HFF-Myc (cell line): ENCODE measurements around the gene MYL5.
A peak's percentile ranks its signal among the peaks of the same experiment; 100 is the strongest.

ENCODE experiments used
- DNase-seq: peaks from one replicate; pipeline ENCODE4 v3.0.0-alpha.2; 2011; ENCODE audit warnings: low read depth; ENCODE audit errors: extremely low read depth
- H3K4me3 ChIP-seq: replicated peaks from 2 replicates; pipeline ENCODE4 v1.5.1; 2011; ENCODE audit warnings: low read depth, mild to moderate bottlenecking, control low read depth, low read length
- CTCF ChIP-seq: IDR thresholded peaks from 2 replicates; pipeline ENCODE4 v1.5.1; 2012; ENCODE audit warnings: mild to moderate bottlenecking, low read depth, low read length, control low read depth; ENCODE audit errors: missing control alignments

The MYL5 gene

GRCh38 chr4:676871-677235 is 2.5 kb downstream of the MYL5 start:
- DNase-seq, result no peak
- no peak overlapping the region for H3K4me3 ChIP-seq
- TF ChIP-seq CTCF, result no peak

GRCh38 chr4:677431-678293 is 3.3 kb downstream of the MYL5 start:
- no peak for TF ChIP-seq CTCF
- no peak for DNase-seq
- no peak overlapping the region for H3K4me3 ChIP-seq

GRCh38 chr4:678331-679103 is 4.2 kb downstream of the MYL5 start:
- DNase-seq, result no peak
- no peak overlapping the region for H3K4me3 ChIP-seq
- TF ChIP-seq CTCF, result no peak

- no peak overlapping the region for H3K4me3 ChIP-seq
- no peak for TF ChIP-seq CTCF
- no peak for DNase-seq
Observed at GRCh38 chr4:679104-679481, 4.8 kb downstream of the MYL5 start.

- no peak for DNase-seq
- no peak for TF ChIP-seq CTCF
- H3K4me3 ChIP-seq, result no peak overlapping the region
Observed at GRCh38 chr4:679629-680028, 5.3 kb downstream of the MYL5 start.

- DNase-seq, result no peak
- no peak for TF ChIP-seq CTCF
- H3K4me3 ChIP-seq, result no peak overlapping the region
Observed at GRCh38 chr4:680091-680490, 5.7 kb downstream of the MYL5 start.

GRCh38 chr4:680551-680927 is 6.2 kb downstream of the MYL5 start:
- TF ChIP-seq CTCF, result no peak
- peak overlapping the region; percentile 41; the same call in 1 of the 2 replicates for H3K4me3 ChIP-seq
- no peak for DNase-seq
